HEK293 (cell line): ENCODE measurements around the gene SYT6.

Source experiments
- CTCF ChIA-PET: fragments of 350-600 bp; formaldehyde crosslinking; extraction: SDS; loops from one replicate; lab custom pipeline; 2021; ENCODE audit warnings: antibody characterized with exemption; lab: Yijun Ruan, JAX
- POLR2A ChIA-PET: fragments of 300-600 bp; formaldehyde crosslinking; extraction: SDS; loops from one replicate; lab custom pipeline; 2020; ENCODE audit warnings: antibody characterized with exemption, inconsistent platforms; lab: Yijun Ruan, JAX
- H3K27ac ChIP-seq: fragments of 200-500 bp; sonication (Bioruptor generic); 2 replicates; pipeline ENCODE4 v1.5.1; 2014; ENCODE audit warnings: low read depth, low read length, control low read depth, inconsistent platforms; ENCODE audit errors: extremely low read depth
- H3K36me3 ChIP-seq, 2 experiments: fragments of 200-500 bp in 1 of 2; sonication (Bioruptor generic) in 1 of 2; 1 replicate in 1 of 2; 2 replicates in 1 of 2; pipeline ENCODE4 v1.5.1; 2014 to 2017; ENCODE audit warnings: inconsistent platforms in 2 of 2, low read length in 2 of 2; ENCODE audit not compliant: control insufficient read depth in 2 of 2, insufficient read depth in 1 of 2
- H3K4me1 ChIP-seq: fragments of 200-500 bp; sonication (Bioruptor generic); 2 replicates; pipeline ENCODE4 v1.5.1; 2014; ENCODE audit warnings: mild to moderate bottlenecking, low read length, inconsistent platforms; ENCODE audit not compliant: control insufficient read depth, insufficient read depth
- H3K4me3 ChIP-seq: 2 replicates; pipeline ENCODE4 v1.5.1; 2011; ENCODE audit warnings: low read depth, mild to moderate bottlenecking, control low read depth, low read length, moderate library complexity
- H3K9me3 ChIP-seq: fragments of 200-500 bp; sonication (Bioruptor generic); 2 replicates; pipeline ENCODE4 v1.5.1; 2014; ENCODE audit warnings: low read depth, low read length, inconsistent platforms; ENCODE audit not compliant: control insufficient read depth, insufficient read depth
- BCL11A ChIP-seq: fragments of 450-650 bp; formaldehyde crosslinking; IDR thresholded peaks from 2 replicates; pipeline ENCODE4 v1.5.1; 2016; ENCODE audit warnings: low read depth, missing biosample characterization, missing genetic modification characterization
- GLI2 ChIP-seq: fragments of 450-650 bp; formaldehyde crosslinking; IDR thresholded peaks from 2 replicates; pipeline ENCODE4; 2017; ENCODE audit warnings: missing biosample characterization, missing genetic modification characterization, low read depth, borderline replicate concordance
- GLIS2 ChIP-seq: fragments of 450-650 bp; formaldehyde crosslinking; IDR thresholded peaks from 2 replicates; pipeline ENCODE4 v1.5.1; 2016; ENCODE audit warnings: missing biosample characterization, missing genetic modification characterization
- KLF17 ChIP-seq: fragments of 450-650 bp; formaldehyde crosslinking; IDR thresholded peaks from 2 replicates; pipeline ENCODE4 v1.5.1; 2016; ENCODE audit warnings: missing biosample characterization, missing genetic modification characterization
- KLF8 ChIP-seq: fragments of 450-650 bp; formaldehyde crosslinking; IDR thresholded peaks from 2 replicates; pipeline ENCODE4 v1.5.1; 2016; ENCODE audit warnings: missing biosample characterization, missing genetic modification characterization
- MEIS1 ChIP-seq: sonication (generic); formaldehyde crosslinking; IDR thresholded peaks from 2 replicates; pipeline ENCODE4 v1.8.1; 2022; ENCODE audit warnings: missing genetic modification reagents, mild to moderate bottlenecking, borderline replicate concordance
- OSR2 ChIP-seq: fragments of 450-650 bp; formaldehyde crosslinking; IDR thresholded peaks from 2 replicates; pipeline ENCODE4 v1.5.1; 2016; ENCODE audit warnings: missing biosample characterization, missing genetic modification characterization
- PBX3 ChIP-seq: sonication (generic); formaldehyde crosslinking; IDR thresholded peaks from 2 replicates; pipeline ENCODE4 v1.8.1; 2022; ENCODE audit warnings: mild to moderate bottlenecking, moderate library complexity, missing genetic modification reagents
- PRDM10 ChIP-seq: fragments of 450-650 bp; formaldehyde crosslinking; IDR thresholded peaks from 2 replicates; pipeline ENCODE4 v1.5.1; 2016; ENCODE audit warnings: missing biosample characterization, missing genetic modification characterization
- ZEB2 ChIP-seq: fragments of 450-650 bp; formaldehyde crosslinking; IDR thresholded peaks from 2 replicates; pipeline ENCODE4 v1.5.1; 2016; ENCODE audit warnings: missing biosample characterization, missing genetic modification characterization
- ZFP41 ChIP-seq: fragments of 450-650 bp; formaldehyde crosslinking; IDR thresholded peaks from 2 replicates; pipeline ENCODE4 v1.5.1; 2016; ENCODE audit warnings: missing biosample characterization, missing genetic modification characterization, borderline replicate concordance
- ZNF121 ChIP-seq: fragments of 450-650 bp; formaldehyde crosslinking; IDR thresholded peaks from 2 replicates; pipeline ENCODE4 v1.5.1; 2016; ENCODE audit warnings: missing biosample characterization, missing genetic modification characterization
- ZNF138 ChIP-seq: fragments of 450-650 bp; formaldehyde crosslinking; IDR thresholded peaks from 2 replicates; pipeline ENCODE4 v1.5.1; 2016; ENCODE audit warnings: missing biosample characterization, missing genetic modification characterization, borderline replicate concordance
- ZNF148 ChIP-seq: fragments of 450-650 bp; formaldehyde crosslinking; IDR thresholded peaks from 2 replicates; pipeline ENCODE4 v1.5.0; 2017; ENCODE audit warnings: missing biosample characterization, missing genetic modification characterization, borderline replicate concordance
- ZNF157 ChIP-seq: fragments of 450-650 bp; formaldehyde crosslinking; IDR thresholded peaks from 2 replicates; pipeline ENCODE4 v1.5.1; 2016; ENCODE audit warnings: missing biosample characterization, missing genetic modification characterization
- ZNF184 ChIP-seq: fragments of 450-650 bp; IDR thresholded peaks from 2 replicates; pipeline ENCODE4 v1.5.1; 2018; ENCODE audit warnings: missing biosample characterization, mild to moderate bottlenecking, missing genetic modification characterization
- ZNF239 ChIP-seq: fragments of 450-650 bp; formaldehyde crosslinking; IDR thresholded peaks from 2 replicates; pipeline ENCODE4 v1.5.1; 2016; ENCODE audit warnings: missing biosample characterization, missing genetic modification characterization
- ZNF514 ChIP-seq: fragments of 450-650 bp; formaldehyde crosslinking; IDR thresholded peaks from 2 replicates; pipeline ENCODE4 v1.5.1; 2016; ENCODE audit warnings: missing biosample characterization, missing genetic modification characterization
- ZNF610 ChIP-seq: fragments of 450-650 bp; formaldehyde crosslinking; IDR thresholded peaks from 2 replicates; pipeline ENCODE4 v1.5.1; 2016; ENCODE audit warnings: missing biosample characterization, missing genetic modification characterization, borderline replicate concordance
- ZNF645 ChIP-seq: fragments of 450-650 bp; formaldehyde crosslinking; IDR thresholded peaks from 2 replicates; pipeline ENCODE4; 2016; ENCODE audit warnings: missing biosample characterization, missing genetic modification characterization
- ZNF677 ChIP-seq: fragments of 450-650 bp; IDR thresholded peaks from 2 replicates; pipeline ENCODE4 v1.5.0; 2018; ENCODE audit warnings: missing biosample characterization, mild to moderate bottlenecking, missing genetic modification characterization, moderate library complexity
- ZNF701 ChIP-seq: fragments of 450-650 bp; formaldehyde crosslinking; IDR thresholded peaks from 2 replicates; pipeline ENCODE4 v1.5.1; 2016; ENCODE audit warnings: missing biosample characterization, missing genetic modification characterization
- ZNF830 ChIP-seq: fragments of 450-650 bp; IDR thresholded peaks from 2 replicates; pipeline ENCODE4 v1.5.0; 2018; ENCODE audit warnings: missing biosample characterization, missing genetic modification characterization, low read depth, mild to moderate bottlenecking, moderate library complexity
- ZNF837 ChIP-seq: fragments of 450-650 bp; formaldehyde crosslinking; IDR thresholded peaks from 2 replicates; pipeline ENCODE4 v1.5.1; 2016; ENCODE audit warnings: missing biosample characterization, missing genetic modification characterization
- ZSCAN30 ChIP-seq: fragments of 450-650 bp; IDR thresholded peaks from 2 replicates; pipeline ENCODE4 v1.5.1; 2018; ENCODE audit warnings: missing biosample characterization, mild to moderate bottlenecking, missing genetic modification characterization, moderate library complexity
- ZSCAN5A ChIP-seq: fragments of 450-650 bp; formaldehyde crosslinking; IDR thresholded peaks from 2 replicates; pipeline ENCODE4 v1.5.1; 2016; ENCODE audit warnings: missing biosample characterization, missing genetic modification characterization

SYT6 gene

GRCh38 chr1:114144016-114144415, 9.7 kb downstream of the SYT6 start:
- no peak overlapping the region for H3K4me3 ChIP-seq
- H3K36me3 ChIP-seq, result no peaks in the 10 kb centered on the region
- TF ChIP-seq ZNF121 (tag by site-specific recombination) (no peak), BCL11A (tag by site-specific recombination) (no peak), KLF8 (no peak), ZNF701 (no peak), GLI2 (tag by site-specific recombination) (no peak), ZEB2 (tag by site-specific recombination) (no peak), ZNF138 (no peak), ZSCAN5A (tag by site-specific recombination) (no peak), PRDM10 (no peak), ZNF830 (tag by site-specific recombination) (no peak), ZNF610 (no peak), ZNF677 (tag by site-specific recombination) (no peak), ZNF514 (no peak), ZSCAN30 (tag by site-specific recombination) (no peak), ZNF148 (tag by site-specific recombination) (no peak)
- TF ChIP-seq, all 188 proteins: peak for 0
- Histone ChIP-seq H3K27ac (no peak overlapping the region), H3K4me1 (no peaks in the 10 kb centered on the region), H3K9me3 (no peaks in the 10 kb centered on the region)
- CTCF ChIA-PET, result interaction anchor here (0.7 kb wide), 1 partner anchor 614 kb away, joined by 4 read pairs; the partner anchor contains the start of gene CSDE1
- POLR2A ChIA-PET, result no interaction called here

GRCh38 chr1:114139540-114139939, 14.1 kb downstream of the SYT6 start:
- H3K9me3 ChIP-seq, result no peaks in the 10 kb centered on the region
- peaks cover 0 to 18% of the 10 kb centered on the region in 2 experiments; a peak in 1 of 3 replicates for H3K36me3 ChIP-seq
- no peaks in the 10 kb centered on the region for H3K4me1 ChIP-seq
- H3K27ac ChIP-seq, result no peak overlapping the region
- CTCF ChIA-PET, result no interaction called here
- POLR2A ChIA-PET, result no interaction called here
- H3K4me3 ChIP-seq, result no peak overlapping the region
- no peak for TF ChIP-seq ZNF837 (tag by site-specific recombination)
- TF ChIP-seq OSR2 (tag by site-specific recombination), result no peak
- no peak for TF ChIP-seq ZNF830 (tag by site-specific recombination)
- TF ChIP-seq ZNF645 (tag by site-specific recombination), result no peak
- no peak for TF ChIP-seq ZNF239 (tag by site-specific recombination)
- no peak for TF ChIP-seq MEIS1
- no peak for TF ChIP-seq ZNF121 (tag by site-specific recombination)
- no peak for TF ChIP-seq KLF17 (tag by site-specific recombination)
- TF ChIP-seq GLIS2, result no peak
- no peak for TF ChIP-seq PBX3
- TF ChIP-seq ZNF184, result no peak
- no peak for TF ChIP-seq ZFP41 (tag by site-specific recombination)
- no peak for TF ChIP-seq ZNF157
